ENCODE measurements around the gene WDR38.

WDR38 gene

DNA sequence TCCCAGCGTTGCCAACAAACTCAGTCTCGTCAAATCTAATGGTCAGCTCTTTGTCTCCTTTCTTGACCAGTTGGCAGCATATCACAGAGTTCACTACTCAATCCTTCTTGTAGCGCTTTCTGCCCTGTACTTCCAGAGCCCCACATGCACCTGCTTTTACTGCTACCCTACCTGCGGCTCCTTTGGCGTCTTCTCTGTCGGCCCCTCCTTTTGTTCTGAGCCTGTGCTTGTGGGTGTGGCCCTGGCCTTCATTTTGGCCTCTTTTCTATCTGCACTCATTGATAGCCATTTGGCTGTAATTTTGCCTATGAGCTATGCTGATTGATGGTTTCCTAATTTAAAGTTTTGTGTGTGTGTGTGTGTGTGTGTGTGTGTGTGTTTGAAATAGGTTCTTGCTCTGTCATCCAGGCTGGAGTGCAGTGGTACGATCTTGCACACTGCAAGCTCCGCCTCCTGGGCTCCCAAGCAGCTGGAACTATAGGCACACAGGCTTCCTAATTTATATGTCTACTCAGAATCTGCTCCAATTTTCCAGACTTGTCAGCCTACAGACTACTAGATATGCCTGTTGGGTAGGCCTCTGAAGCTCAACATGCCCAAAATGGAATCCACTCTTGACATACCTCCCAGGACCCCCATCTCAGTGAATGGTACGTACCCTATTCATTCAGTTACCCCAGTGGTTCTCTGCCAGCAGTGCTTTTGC lies 40.9 kb downstream of the WDR38 start:
- no peak overlapping the region for H3K4me3 ChIP-seq (ENCODE audit: low read length)
- no peak for DNase-seq (ENCODE audit: low read depth)
- TF ChIP-seq, protein P1, sequence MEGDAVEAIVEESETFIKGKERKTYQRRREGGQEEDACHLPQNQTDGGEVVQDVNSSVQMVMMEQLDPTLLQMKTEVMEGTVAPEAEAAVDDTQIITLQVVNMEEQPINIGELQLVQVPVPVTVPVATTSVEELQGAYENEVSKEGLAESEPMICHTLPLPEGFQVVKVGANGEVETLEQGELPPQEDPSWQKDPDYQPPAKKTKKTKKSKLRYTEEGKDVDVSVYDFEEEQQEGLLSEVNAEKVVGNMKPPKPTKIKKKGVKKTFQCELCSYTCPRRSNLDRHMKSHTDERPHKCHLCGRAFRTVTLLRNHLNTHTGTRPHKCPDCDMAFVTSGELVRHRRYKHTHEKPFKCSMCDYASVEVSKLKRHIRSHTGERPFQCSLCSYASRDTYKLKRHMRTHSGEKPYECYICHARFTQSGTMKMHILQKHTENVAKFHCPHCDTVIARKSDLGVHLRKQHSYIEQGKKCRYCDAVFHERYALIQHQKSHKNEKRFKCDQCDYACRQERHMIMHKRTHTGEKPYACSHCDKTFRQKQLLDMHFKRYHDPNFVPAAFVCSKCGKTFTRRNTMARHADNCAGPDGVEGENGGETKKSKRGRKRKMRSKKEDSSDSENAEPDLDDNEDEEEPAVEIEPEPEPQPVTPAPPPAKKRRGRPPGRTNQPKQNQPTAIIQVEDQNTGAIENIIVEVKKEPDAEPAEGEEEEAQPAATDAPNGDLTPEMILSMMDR (IDR thresholded peaks at IDR 0.05; ENCODE audit: insufficient read depth, low read depth, low read length, missing control alignments) = no peak

DNA sequence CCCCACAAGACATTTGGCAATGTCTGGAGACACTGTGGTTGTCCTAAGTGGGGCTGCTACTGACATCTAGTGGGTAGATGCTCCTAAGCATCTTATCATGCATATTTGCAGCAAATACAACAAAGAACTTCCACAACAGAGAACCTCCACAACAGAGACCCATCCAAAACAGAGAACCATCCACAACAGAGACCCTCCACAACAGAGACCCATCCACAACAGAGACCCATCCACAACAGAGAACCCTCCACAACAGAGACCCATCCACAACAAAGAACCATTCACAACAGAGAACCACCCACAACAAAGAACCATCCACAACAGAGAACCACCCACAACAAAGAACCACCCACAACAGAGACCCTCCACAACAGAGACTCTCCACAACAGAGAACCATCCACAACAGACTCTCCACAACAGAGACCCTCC lies 41.5 kb downstream of the WDR38 start:
- TF ChIP-seq, protein P1 (IDR thresholded peaks at IDR 0.05; ENCODE audit: insufficient read depth, low read depth, low read length, missing control alignments) = peak; percentile 68
- no peak overlapping the region for H3K4me3 ChIP-seq (ENCODE audit: low read length)
- DNase-seq (ENCODE audit: low read depth) = peak; percentile 60

GRCh38 chr9:124897570-124898460 lies 44.6 kb downstream of the WDR38 start:
- TF ChIP-seq, protein P1 (IDR thresholded peaks at IDR 0.05; ENCODE audit: insufficient read depth, low read depth, low read length, missing control alignments) = no peak
- no peak for DNase-seq (ENCODE audit: low read depth)
- H3K4me3 ChIP-seq (ENCODE audit: low read length) = no peak overlapping the region

DNA sequence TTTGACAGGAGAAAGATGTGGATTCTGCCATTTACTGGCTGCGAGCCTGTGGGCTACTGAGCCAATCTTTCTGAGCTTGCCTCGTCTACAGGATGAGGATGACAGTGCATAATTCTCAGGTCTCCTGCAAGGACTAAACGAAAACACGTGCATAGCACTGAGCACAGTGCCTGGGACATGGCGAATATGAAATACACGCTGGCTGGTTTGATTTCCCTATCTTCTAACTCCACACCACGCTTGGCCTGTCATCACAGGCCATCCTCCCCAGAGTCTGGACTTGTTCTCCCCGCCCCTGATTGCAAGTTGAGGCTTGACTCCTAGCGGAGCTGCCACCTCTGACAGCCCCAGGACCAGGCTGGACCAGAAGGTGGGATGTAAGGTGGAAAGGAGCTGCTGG lies 46.6 kb downstream of the WDR38 start:
- H3K4me3 ChIP-seq (ENCODE audit: low read length) = no peak overlapping the region
- TF ChIP-seq, protein P1 (IDR thresholded peaks at IDR 0.05; ENCODE audit: insufficient read depth, low read depth, low read length, missing control alignments) = no peak
- DNase-seq (ENCODE audit: low read depth) = peak; percentile 84

DNA sequence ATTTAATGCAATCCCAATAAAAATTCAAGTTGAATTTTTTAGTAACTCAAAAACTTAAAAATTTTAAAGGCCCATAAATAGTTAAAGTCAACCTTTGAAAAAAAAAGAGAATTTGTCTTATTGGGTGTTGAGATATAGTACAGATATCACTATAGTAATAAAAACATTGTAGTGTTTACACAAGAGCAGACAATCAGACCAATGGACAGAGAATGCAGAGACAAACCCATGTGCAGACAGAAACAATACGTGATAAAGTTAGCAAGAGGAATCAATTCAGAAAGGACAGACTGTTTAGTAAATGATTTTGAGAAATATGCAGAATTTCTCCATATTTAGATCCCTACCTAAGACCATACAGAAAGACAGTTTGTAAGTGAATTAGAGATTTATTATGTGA lies 53.7 kb downstream of the WDR38 start:
- TF ChIP-seq, protein P1 (IDR thresholded peaks at IDR 0.05; ENCODE audit: insufficient read depth, low read depth, low read length, missing control alignments) = no peak
- no peak for DNase-seq (ENCODE audit: low read depth)
- no peak overlapping the region for H3K4me3 ChIP-seq (ENCODE audit: low read length)

Data from epithelial cell of esophagus (primary cell).